ENCODE data around the gene REPS2.

GRCh38 chrX:17072301-17072700 lies 125.8 kb downstream of the REPS2 start:
- no peak for TF ChIP-seq EZH2phosphoT487 (IDR thresholded peaks at IDR 0.05)
- no peak for TF ChIP-seq EZH2 (IDR thresholded peaks at IDR 0.05)
